HG03280 (cell line): Measurements from ENCODE around the gene C22orf39.
A peak's percentile ranks its signal among the peaks of the same experiment; 100 is the strongest.

Experiments used
- ATAC-seq: cut with Tn5 transposase; IDR thresholded peaks from one replicate; pipeline ENCODE4 v1.9.1; 2021; ENCODE audit warnings: mild to moderate bottlenecking, moderate library complexity; ENCODE audit not compliant: unreplicated experiment

Gene C22orf39

DNA sequence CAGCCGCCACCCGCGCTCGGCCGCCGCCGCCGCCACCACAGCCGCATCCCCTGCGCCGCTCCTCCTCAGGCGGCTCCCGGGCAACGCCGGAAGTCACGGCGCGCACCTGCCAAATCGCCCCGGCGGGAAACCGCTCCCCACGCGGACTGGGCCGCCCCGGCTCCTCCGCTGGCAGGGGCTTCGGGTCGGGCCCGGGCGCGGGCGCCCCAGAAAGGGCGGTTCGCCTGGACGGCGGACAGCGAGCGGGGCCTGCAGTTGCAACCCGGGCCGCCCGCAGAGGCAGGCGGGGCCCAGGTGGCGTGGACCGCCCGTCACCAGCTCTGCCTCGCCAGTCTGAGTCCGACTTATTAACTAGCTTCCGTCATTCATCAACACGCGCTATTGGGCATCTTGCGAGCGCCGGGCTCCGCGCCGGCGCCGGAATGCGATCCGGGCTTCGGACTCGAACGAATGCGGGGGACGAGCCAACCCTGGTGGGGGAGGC, 15.8 kb downstream of the C22orf39 start, which contains the start of gene HIRA:
TSS of gene HIRA (minus strand) at position 85 of the 484 bp plus-strand sequence. CDS start 257 bp downstream, outside the sequence.
- ATAC-seq = peak; percentile 48

DNA sequence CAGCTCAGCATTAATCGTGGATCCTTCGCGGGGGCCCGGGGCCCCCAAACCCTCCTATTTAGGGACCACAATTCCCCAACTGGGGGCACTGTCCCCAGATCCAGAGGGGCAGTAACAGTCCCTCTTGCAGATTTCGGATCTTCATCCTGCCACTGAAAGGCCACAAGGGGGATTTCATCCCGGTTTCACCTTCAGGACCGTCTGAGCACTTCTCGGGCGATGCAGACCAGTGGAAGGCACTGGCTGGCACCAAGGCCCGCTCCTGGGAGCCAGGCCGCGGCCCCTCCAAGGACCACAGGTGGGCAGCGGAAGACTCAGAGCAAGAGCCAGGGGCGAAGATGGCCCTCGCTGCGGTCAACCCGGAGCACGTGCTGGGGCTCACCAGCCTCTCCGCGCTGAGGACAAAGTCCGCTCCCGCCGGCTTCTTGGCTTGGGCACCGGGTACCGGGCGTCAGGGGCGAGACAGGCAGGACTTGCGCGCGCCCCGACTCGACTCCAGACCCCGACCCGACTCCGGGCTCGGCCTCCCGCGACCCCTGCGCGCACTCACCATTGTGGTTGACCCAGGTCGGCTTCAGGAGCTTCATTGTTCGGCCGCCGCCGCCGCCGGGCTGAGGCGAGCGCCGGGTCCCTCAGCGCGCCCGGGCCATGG, 16.5 kb downstream of the C22orf39 start:
- ATAC-seq = peak; percentile 5

DNA sequence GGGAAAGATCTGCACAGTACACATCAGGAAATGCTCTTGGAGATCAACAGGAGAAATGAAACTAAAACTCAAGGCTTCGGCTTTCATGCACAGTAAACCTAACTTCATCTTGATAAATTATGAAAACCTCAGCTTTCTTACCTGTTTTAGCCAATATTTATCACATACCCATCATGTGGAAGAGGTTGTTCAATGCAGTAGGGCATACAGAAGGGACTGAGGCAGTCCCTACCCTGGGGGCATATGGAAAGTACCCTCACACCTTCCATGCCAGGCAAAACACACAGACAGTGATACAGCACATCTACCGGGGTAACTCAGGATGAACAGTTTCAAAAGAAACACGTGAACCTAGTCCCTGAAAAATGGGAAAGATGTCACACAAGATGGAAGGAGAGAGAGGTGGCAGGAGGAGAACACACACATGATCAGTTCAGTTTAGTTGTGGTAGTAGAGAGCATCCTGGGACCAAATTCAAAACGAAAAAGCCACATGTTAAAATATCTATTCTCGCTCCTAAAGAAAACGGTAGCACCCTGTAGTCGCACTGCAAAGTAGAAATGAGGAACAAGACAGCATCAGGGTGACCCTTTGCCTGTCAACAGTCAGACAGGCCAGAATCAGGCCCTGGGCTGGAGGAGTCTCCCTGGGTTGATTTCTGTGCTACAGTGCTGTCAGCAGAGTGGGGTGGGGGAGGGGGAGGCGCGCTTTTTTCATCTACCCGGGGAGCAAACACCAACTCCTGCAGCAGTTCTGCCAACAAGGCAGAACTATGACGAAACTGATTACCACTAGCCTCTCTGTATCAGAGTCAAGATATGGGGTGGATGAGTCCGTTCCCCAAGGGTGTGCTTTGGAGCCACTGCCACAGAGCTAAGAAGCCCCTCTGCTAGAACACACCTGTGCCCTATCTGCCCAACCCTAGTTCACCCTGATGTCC, 17.3 kb downstream of the C22orf39 start:
- ATAC-seq = no peak

DNA sequence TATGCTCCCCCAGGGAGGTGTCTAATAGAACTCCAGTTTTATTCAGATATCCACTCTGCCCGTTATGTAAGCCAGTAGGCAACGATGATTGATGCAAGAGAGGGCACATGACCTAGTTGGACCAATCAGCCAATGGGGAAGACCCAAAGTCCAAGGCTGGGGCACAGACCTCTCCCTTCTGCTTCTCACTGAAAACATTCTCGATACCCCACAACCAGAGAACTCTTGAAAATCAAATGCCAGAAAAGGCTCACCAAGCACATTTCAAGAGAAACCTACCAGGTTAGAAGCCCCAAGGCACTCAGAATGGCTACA, 23.4 kb downstream of the C22orf39 start:
- ATAC-seq = no peak

DNA sequence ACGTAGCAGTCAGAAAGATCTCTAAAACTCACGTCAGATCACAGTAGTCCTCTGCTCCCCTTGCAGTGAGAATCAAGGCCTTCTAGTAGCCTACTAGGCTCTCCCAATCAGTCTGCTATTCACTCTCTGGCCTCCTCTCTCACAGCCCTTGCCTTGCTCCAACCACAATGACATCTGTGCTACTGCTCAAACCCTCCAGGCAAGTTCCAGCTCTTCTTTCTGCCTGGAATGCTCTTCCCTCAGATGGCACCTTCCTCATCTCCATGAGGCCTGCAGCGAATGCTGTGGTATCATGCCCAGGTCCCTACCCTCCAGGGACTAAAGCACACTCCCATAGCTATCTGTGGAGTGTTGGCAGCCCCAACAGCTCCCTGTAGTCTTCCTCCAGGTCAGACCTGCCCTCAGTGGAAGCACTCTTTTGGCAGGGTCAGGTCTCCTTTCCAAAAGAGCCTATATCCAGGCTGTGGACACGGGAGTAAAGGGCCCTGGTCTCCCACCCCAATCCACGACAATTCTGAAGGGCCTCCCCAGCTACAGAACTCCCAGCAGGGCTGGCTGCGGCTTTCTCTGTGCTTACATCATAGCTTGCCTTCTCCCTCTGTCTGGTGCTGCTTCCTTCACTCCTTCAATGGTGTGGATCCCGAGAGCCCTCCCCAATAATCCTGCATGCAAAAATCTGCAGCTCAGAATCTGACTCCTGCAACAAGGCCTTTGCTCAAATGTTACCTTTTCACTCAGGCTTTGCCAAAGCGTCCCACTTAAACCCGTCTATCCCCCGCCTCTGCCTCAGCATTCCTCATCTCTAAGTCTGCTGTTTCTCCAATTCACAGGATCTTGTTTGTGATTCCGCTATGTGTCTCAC, 24.8 kb downstream of the C22orf39 start:
- no peak for ATAC-seq

DNA sequence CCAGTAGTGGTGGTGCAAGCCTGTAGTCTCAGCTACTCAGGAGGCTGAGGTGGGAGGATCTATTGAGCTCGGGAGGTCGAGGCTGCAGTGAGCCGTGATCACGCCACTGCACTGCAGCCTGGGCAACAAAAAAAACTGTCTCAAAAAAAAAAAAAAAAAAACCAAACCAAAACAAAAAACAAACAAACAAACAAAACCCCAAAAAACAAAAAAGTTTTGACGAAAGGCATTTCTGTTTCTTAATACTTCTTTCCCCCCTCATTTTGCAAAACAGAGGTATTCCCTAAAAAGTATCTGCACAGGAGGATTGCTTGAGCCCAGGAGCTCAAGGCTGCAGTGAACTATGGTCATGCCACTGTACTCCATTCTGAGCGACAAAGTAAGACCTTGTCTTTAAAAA, 27.2 kb downstream of the C22orf39 start:
- ATAC-seq = no peak

DNA sequence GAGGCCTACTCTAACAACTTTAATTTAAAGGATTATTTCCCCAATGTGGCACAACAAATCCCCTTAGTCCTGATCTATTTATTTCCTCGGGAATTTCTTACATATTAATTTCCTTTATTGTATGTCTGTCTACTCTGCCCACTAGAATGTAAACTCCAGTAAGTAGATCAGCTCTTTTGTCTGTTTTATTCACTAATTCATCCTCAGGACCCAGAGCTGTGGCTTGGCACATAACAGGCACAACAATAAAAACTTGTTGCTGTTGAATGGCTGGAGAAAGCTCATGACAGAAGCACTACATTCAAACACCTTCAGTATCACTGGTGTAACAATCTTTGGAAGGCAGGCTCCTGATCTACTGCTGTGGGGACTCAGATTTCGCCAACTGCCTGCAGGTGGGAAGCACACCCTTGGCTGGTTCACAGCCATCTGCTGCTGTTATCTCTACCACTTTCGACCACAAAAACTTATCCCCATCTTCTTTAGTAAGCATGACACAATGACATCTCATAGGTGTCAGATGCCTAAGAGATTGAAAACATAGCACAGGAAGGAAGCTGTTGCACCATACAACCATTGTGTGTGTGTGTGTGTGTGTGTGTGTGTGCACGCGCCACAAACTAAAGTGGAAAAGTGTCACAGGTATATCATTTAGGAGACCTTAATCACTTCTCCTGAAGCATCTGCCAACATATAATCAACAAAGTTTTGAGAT, 27.9 kb downstream of the C22orf39 start:
- ATAC-seq = no peak

DNA sequence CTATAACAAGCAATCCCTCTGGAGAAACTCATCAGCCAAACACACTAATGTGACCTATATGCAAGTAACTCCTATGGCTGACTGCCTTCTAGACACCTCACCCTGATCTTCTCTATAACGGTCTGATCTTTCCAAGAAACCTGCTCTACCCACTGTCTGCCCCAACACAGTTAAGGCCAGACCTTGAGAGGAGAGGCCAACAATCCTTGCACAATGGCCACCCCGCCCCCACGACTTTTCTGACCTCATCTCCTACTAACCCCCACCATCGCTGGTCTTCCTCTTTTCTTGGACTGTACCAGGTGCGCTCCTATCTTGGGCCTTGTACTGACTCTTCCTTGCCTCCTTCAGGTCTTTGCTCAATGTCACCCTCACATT, 28.4 kb downstream of the C22orf39 start:
- ATAC-seq = no peak

DNA sequence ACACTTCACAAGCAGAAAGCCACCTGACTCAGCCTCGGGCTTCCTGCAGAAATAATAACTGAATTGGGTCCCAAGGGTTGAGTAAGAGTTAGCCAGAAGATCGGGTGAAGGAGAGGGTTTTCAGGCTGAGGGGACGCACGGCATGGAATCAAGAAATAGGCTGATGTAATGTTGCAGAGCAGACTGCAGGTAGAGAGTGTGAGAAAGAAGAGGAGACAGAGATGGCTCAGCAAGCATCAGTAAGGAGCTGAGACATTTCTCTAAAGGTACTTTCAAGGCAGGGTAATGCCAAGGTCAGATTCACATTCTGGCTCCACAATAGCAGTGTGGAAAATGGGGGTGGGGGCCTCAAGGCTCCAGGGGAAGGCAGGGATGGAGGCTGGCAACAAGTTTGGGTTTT, 34.6 kb downstream of the C22orf39 start:
- no peak for ATAC-seq

DNA sequence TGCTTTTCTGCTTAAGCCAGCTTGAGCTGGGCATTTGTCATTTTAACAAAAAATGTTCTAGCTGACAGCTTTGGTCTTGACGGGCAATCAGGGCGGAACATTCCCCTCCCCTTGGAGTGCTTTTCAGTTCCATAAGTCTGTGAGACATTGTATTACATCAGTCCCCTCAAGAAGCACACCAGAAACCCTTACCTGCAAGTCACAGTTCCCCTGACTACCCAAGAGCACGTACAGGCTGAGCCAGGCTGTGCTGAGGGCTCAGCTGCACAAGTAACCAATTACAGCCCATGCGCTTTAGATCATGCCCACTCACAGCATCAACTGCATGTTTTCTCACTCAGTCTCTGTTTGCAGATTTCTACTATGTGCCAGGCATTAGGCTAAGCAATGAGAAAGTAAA, 35.0 kb downstream of the C22orf39 start:
- ATAC-seq = no peak

DNA sequence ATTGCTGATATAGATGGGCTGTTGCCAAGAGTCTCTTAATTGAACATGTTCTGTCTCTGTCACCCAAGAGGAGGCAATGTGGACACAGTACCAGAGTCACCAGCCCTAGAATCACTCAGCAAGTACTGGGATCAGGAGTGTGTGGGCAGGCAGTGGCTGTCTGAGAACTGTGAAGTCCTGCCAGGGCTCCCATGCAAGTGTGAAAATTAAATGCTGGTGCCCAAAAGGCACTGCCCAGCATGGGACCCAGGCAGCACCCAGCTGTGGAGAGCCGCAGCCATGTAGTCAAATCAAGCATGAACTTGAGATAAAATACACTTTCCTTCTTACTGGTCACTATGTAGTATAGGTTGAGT, 35.8 kb downstream of the C22orf39 start:
- ATAC-seq = no peak

DNA sequence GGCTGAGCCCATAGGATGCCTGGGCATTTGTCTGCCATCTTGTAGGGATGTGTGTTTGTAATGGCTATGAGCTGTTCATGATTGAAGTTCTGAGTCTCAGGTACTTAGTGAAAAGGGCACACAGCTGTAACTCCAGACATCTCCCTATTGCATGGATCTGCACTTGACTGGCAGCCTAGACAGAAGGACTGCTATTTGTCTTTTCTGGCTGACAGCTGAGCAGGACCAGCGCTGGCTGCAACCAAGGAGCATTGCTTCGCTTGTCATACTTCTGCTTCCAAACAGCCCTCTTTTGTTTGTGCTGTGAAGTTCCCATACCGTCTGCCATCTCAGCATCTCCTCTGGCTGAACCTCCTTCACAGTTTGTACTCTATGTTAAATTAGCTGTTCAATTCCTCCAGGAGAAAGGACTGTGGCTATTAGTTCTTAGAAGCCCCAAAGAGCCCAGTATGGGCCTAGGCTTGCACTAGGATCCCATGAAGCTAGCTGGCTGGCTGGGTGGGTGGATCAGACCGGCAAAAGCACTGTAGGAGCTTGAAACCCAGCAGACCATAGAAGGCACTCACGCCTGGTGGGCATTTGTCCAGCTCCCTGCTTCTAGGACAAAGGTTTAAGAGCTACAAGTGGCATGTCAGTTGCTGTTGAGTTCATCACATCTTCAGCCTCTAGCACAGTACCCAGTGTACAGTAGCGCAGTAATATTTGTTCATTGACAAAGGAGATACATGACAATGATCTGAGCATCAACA, 36.4 kb downstream of the C22orf39 start:
- no peak for ATAC-seq

DNA sequence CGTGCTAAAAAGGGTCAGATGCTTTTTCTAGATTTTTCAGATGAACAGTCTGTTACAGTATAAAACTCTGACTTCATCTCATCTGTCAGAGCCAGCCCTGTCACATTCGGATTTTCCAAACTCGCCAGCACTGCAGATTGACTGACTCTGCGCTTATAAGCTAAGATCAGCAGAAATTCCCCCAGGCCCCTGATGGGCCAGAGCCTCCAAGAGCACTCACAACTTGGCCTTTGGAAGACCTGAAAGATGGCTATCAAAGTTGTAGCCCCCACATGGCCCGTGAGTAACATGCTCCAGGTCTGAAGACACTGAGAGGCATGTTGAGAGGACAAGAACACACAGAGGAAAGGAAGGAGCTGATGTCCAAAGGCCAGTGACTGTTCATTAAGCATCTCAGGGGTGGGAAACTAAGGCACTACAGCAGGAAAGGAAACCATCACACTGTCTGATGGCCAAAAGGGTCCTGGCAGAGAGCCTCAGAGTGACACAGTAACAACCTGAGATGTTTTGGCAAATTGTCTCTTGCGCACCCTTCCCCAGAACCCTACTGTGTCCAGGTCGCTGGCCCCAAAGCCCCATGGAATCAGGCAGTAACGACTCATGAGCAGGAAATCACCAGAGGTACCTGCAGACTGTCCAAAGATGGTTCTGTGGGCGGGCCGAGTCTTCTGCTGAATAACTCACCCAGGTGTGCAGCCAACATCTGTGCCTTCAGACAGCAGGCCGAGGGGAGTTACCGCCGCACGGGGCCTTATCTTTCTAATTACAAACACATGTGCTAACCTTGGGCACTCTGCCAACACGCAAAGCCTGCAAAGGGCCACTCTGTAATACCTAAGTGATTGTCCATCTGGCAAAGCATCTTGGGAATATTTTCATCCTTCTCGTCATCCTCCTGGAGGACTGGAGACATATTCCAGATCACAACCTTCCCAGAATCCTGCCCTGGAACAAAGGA, 39.6 kb downstream of the C22orf39 start:
- no peak for ATAC-seq

DNA sequence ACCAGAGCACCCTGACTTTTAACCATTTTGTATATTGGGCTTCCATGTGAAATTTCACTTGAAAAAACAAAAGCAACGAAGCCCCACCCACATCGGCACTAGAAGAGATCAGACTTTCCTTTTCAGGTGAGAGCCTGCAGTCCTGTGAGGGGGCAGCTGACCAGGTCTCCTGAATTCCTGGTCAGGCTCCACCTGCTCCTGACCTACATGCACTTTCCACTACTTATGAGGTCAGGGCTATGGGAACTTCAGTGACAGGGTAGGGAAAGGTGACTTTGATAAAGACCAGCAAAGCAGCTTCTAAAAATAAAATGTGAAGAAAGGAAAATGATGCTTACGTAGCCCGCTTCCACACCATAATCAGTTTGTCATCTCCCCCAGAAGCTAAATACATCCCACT, 40.7 kb downstream of the C22orf39 start:
- no peak for ATAC-seq

DNA sequence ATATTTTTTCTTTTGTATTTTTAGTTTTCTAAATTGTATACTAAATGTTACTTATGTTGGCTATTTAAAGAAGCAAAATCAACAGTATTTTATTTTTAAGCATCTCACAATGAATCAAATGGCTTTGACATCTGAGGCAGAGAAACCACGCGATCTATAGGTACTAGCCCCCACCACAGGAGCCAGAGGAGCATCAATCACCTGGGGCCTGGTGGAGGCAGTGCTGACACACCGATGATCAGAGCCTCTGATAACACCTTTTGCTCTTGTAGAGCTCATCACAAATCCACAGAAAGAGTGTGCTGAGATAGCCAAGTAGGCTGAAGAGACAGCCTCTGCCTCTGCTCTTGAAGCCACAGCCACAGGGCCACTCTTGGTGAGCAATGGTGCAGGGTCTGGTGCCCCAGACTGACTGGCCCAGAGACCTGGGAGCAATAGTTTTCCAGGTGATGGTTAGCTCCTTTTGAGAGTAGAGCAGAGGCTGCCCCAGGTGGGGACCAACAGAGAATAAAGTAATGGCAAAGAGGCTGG, 41.2 kb downstream of the C22orf39 start:
- ATAC-seq = no peak

DNA sequence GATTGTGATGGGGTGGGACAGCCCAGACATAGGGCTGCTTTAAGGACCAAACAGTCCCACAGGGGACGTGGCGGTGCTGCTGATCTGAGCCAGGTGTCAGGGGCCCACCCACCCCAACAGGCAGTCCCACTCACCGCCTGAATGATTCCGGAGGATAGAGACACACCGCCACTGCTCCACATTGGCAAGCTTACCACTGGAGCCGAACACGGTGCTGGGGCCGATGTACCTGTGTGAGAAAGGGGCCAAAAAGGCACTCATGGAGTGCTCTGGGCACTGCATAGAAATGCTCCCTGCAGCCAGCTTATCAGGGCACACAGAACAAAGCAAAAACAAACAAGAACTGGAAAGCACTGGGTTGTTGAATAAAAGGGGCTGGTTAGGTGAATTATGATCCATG, 41.9 kb downstream of the C22orf39 start:
- no peak for ATAC-seq

DNA sequence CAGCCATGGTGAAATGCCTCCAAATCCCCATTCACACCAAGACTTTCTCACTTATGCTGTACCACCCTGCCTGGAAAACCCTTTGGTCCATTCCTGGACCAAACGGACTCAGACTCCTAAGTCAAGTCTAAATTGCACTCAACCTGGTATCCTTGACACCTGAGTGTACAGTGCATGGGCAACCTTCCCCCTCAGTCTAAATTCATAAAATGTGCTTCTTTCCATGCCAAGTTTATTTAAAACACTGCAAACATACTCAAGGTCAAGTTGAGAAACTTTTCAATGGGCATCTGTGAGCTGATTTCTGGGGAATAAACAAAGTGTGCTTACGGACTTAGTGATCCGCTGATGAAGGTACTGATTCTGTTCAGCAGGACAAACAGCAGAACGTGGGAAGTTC, 42.4 kb downstream of the C22orf39 start:
- no peak for ATAC-seq

DNA sequence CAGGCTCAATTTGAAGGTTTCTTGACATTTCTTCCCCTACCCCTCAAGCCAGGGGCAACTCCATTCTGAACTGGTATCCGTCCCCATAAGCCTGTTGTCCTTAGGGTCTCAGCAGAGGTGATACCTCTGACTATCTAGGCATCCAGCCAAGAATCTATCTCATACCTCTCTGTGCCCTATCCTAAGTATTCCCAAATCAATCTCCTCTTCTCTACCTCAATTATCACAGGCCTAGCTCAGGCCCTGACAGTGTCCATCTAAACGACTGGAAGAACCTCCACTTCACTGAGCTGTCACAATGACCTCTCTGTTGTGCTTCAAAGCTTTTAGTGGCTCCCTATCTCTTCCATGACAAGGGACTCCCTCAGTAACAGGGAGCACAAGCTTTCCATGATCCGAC, 42.8 kb downstream of the C22orf39 start:
- no peak for ATAC-seq
